ENCODE results near the gene DDX23.

- TF ChIP-seq CTCF (optimal IDR thresholded peaks at IDR 0.05 in 1 of 3, IDR thresholded peaks at IDR 0.05 in 1 of 3, conservative IDR thresholded peaks at IDR 0.05 in 1 of 3; ENCODE audit: extremely low read depth in 1 of 3, insufficient read depth in 2 of 3, low read length in 3 of 3) (no peak), EZH2 (IDR thresholded peaks at IDR 0.05; ENCODE audit: low read length) (no peak)
Measured at GRCh38 chr12:48824905-48825304, 27.1 kb downstream of the DDX23 start.
